ENCODE measurements around the gene S100A1.
"Not testable (repeated sequence)": the region's sequence is repeated elsewhere in the genome, so short reads cannot be mapped to it uniquely, and the experiment has no call there.

S100A1 gene

GRCh38 chr1:153631047-153632022 lies 3.1 kb downstream of the S100A1 start:
- DNase-seq (ENCODE audit: low read depth, low spot score) = no peak

GRCh38 chr1:153633161-153633753 lies 5.0 kb downstream of the S100A1 start:
- no peak for DNase-seq (ENCODE audit: low read depth, low spot score)

- DNase-seq (ENCODE audit: low read depth, low spot score) = peak; percentile 99
Observed at GRCh38 chr1:153633754-153634665, 5.8 kb downstream of the S100A1 start, which contains the start of gene CHTOP. TSS of gene CHTOP (plus strand) at chr1:153634066. CDS start at chr1:153636589, 2,523 bp downstream.

DNA sequence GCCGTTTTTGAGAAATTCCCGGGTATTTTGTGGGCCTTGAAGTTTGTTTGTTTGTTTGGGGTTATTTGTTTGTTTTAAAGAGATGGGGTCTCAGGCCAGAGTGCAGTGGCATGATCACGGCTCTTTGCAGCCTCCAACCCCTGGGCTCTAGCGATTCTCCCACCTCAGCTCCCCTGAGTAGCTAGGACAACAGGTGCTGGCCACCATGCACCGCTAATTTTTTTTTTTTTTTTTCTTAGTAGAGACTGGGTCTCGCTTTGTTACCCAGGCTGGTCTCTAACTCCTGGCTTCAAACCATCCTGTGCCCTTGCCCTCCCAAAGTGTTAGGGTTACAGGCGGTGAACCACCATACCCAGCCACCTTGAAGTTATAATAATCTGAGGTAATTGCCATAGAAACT lies 7.6 kb downstream of the S100A1 start:
- DNase-seq (ENCODE audit: low read depth, low spot score) = no peak

DNA sequence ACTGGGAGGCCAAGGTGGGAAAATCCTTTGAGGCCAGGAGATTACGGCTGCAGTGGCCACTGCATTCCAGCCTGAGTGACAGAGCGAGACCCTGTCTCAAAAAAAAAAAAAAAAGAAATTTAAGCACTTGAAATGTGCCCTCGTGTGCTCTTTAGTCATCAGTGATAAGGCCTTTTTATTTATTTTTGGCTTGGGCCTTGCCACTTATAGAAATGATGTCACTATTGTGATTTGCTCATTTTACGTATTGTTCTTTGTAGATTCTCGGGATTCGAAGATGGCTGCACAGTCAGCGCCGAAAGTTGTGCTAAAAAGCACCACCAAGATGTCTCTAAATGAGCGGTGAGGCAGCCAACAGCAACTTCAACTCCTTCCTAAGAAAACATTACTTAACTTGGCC lies 8.1 kb downstream of the S100A1 start:
- DNase-seq (ENCODE audit: low read depth, low spot score) = no peak

GRCh38 chr1:153638261-153638660 lies 10.0 kb downstream of the S100A1 start:
- DNase-seq (ENCODE audit: low read depth, low spot score) = no peak

DNA sequence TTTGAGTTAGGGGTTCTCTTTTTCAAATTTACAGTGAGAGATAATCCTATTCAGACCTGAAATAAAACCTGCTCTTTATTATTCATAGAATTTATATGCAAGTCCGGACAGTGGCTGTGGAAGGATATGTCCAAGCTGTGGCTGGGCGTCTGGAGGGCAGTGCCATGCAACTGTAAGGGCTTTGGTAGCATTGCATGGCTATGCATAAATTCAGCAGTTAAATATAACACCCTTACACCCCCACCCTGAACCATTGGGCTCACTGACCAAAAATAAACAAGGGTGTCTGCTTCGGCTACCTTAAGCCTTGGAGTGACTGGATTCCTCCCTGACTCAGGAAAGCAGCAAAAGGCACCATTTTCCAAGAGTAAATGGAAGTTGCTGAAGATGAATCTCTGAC lies 11.0 kb downstream of the S100A1 start:
- no peak for DNase-seq (ENCODE audit: low read depth, low spot score)

DNA sequence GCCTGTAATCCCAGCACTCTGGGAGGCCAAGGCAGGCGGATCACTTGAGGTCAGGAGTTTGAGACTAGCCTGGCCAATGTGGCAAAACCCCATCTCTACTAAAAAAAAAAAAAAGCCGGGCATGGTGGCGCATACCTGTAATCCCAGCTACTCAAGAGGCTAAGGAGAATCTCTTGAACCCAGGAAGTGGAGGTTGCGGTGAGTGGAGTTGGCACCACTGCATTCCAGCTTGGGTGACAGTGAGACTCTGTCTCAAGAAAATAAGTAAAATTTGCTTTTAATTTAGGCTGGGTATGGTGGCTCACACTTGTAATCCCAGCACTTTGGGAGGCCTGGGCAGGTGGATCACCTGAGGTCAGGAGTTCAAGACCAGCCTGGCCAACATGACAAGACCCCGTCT lies 12.0 kb downstream of the S100A1 start:
- not testable (repeated sequence) for DNase-seq (ENCODE audit: low read depth, low spot score)

DNA sequence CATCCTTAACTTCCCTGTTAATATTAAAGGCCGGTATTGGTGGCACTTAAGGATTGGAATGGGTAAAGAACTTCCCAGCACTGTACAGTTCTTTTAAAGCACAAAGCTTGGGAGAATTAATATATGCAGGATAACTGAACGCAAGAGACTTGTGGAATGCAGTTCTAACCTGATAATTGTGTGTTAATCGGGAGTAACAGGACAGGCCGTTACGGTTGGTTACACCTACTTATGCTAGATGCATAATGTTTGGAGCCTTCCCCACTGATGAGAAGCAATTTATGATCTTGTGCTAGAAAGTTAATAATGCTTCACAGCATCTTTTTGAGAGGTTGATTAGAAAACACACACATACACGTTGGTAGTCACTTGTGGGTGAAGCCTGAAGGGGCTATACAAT lies 12.6 kb downstream of the S100A1 start:
- no peak for DNase-seq (ENCODE audit: low read depth, low spot score)

GRCh38 chr1:153642161-153642560 lies 13.9 kb downstream of the S100A1 start:
- DNase-seq (ENCODE audit: low read depth, low spot score) = no peak

GRCh38 chr1:153643100-153643499 lies 14.9 kb downstream of the S100A1 start:
- DNase-seq (ENCODE audit: low read depth, low spot score) = no peak

GRCh38 chr1:153643816-153644215 lies 15.6 kb downstream of the S100A1 start:
- DNase-seq (ENCODE audit: low read depth, low spot score) = no peak

DNA sequence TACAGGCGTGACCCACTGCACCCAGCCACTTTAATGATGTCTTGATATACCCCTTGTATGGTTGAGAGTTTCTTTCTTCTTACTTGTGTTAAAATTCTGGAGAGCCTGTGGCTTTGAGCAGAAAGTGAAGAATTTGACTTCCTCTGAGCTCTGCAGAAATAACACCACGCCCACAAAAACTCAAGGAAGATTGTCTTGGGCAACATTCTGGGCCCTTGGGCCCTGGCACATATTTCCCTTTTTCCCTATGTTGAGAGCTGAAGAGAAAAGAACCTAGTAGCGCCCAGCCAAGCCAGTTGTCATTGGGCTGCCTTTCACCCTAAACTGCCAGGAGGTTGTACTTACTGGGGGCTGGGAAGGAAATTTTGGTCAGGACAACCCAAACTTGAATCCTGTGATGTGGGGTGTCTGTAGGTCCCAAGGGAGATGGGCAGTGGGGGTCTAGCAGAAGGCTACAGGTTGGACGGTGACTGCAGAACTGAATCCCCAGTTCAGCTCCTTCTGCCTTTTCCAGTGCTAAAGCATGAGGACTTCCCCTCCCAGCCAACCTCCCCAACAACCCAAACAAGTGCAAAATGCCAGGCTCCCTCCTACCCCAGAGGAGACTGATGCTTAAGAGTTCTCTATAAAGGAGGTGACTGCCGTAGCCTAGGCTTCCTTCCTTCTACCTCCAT lies 18.6 kb downstream of the S100A1 start:
- no peak for DNase-seq (ENCODE audit: low read depth, low spot score)

DNA sequence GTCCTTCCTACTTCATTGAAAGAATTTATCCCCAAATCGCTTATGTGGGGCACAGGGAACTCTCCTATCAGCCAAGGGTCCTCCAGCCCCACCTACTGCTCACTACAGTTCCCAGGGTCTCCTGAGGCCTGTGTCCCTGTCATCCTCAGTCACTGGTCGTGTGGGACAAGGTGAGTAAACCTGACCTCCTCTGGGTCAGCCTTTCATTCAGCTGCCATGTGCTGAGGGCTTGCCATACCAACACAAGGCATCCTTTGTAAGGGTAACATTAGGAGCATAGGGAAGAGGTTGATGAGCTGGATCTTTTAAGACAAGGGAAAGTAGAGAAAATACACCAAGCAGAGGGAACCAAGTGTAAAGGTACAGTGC lies 19.1 kb downstream of the S100A1 start:
- DNase-seq (ENCODE audit: low read depth, low spot score) = no peak

DNA sequence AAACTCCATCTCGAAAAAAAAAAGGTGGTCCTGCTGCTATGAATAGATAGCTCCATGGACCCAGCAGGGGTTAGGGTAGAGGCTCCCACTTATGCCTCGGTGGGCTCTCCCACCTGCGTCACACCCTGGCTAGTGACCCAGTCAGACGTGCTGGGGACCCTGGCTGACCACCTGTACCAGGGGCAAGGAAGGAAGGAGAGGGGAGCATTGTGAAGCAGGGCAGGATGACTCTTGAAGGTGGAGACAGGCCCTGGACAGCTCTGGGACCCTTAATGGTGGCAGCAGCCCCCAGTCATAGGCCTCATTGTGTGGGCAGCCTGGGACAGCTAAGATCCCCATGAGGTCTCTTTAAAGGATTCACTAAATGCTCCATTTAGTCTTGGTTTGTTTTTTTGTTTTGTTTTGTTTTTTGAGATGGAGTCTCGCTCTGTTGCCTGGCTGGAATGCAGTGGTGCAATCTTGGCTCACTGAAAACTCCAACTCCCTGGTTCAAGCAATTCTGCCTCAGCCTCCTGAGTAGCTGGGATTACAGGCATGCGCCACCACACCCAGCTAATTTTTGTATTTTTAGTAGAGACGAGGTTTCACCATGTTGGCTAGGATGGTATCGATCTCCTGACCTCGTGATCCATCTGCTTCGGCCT lies 19.9 kb downstream of the S100A1 start:
- no peak for DNase-seq (ENCODE audit: low read depth, low spot score)

DNA sequence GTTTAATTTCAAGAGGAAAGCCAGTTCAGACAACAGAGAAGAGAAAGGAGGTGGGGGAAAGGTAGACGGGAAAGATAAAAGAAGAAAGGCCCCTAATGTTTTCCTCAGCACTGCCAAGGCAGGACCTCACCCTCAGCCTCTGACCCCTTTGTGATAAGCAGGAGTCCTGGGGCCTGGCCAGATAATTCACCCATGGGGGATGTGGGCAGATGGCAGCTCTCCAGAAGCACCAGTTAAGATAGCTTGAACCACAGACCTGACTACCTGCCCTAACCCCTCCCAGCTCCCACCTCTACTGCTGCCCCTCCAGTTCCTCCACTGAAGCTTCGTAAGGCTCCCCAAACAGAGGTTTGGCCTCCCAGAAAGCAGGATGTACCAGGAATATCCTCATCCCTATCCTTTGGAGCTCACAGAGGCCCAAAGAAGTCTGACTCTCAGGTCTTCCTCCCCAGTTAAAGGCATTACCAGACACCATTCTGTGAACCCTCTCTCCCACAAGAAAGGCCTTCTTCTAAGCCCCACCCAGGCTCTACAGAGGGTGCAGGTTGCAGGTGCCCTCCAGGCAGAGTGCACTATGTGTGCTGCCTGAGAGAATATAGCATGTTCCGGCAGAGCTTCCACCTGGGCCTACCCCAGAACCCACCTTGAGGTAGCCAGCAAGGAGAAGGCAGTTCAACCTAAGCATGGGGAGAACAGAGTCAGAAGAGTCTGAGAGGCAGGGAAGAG lies 21.1 kb downstream of the S100A1 start:
- no peak for DNase-seq (ENCODE audit: low read depth, low spot score)

DNA sequence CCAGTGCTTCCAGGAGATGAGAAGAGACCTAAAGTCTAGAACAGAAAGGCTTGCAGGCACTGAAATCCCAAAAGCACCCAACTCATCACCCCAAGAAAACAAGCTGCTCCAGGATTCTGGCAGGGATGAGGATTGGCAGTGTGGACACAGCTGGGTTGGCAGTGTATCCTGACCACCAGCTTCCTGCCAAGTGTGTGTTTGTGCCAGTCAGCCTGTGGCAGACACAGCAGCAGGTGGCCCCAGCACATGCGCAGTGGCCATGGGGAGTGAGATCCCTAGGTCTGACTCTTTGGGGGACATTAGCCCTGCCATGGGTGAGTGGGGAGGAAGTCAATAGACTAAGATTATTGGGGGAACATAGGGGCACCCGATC lies 21.6 kb downstream of the S100A1 start:
- DNase-seq (ENCODE audit: low read depth, low spot score) = no peak

DNA sequence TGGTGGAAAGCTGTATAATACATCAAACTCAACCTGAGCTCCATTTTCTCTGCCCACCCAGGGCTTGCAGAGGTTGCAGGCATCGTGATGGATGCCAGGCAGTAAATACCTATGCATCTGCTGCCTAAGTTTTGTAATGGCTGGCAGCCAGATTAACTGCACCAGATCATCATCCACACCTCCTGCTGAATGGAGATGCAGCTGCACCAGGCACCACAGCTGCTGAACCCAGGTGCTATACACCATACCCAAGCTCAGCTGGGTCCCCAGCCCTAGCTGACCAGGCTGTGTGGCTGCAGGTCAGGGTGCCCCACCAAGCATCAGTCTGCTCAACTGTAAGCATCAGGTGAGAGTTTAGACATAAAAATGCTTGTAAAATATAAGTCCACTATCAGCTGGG lies 23.5 kb downstream of the S100A1 start:
- DNase-seq (ENCODE audit: low read depth, low spot score) = no peak

DNA sequence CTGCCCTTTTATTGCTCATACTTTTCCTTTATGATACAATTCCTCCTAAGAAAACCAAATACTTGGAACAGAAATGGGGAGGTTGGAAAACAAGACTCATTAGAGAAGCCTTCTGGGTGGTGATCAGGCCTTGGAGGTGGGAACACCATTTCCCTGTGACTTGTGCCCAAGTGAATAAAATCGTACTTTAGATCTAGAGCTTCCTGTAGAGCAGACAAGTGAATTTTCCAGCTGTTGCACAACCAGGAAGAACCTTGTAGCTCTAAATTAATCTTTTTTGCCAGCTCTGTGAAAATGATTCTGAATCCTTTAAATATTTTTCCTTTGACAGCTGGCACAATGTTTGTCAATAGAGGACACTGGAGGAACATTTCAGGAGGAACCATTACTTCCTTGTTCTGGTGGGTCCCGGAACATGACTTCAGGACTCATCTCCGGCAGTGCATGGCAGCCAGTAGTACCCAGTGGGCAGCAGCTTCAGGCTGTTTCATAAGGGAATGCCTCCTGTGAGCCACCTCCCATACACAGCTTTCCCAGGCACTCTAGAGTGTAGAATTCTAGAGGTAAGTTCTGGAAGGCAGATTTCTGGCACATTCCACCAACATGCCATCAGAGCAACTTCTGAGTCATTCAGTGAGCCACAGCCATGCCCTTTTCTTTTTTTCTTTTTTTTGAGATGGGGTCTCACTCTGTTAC lies 24.7 kb downstream of the S100A1 start:
- no peak for DNase-seq (ENCODE audit: low read depth, low spot score)

DNA sequence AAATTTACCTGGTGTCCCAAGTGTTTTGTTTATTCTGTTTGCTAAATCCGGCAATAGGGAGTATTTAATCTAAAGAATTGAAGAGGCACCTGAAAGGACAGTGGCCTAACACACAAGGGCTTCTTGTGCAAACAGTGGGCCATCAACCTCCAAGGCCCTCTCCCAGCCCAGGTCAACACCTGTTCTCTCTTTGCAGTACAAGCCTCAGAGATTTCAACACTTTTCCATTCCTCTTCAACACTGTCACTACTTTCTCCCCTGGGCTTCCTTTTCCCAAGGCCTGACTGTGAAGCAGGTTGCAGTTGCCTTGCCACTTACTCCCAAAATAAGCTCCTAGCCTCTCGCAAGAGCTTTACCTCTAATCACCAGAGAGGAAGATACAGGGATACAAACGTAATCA lies 27.1 kb downstream of the S100A1 start:
- DNase-seq (ENCODE audit: low read depth, low spot score) = no peak
